Gastroesophageal sphincter (tissue), 3 donors: ENCODE measurements around the gene RAMACL.

Experiments used
- CTCF ChIP-seq, 4 experiments: fragments of 200-600 bp in 2 of 4; fragments of 450-650 bp in 2 of 4; sonication (generic) in 1 of 4; IDR thresholded peaks; one replicate each; pipeline ENCODE4 v1.5.1; 2017 to 2019; ENCODE audit warnings: antibody characterized with exemption in 4 of 4, mild to moderate bottlenecking in 2 of 4, moderate library complexity in 2 of 4
- EP300 ChIP-seq: sonication (generic); formaldehyde crosslinking; IDR thresholded peaks from one replicate; pipeline ENCODE4 v1.6.1; 2017; ENCODE audit warnings: antibody characterized with exemption, mild to moderate bottlenecking
- POLR2A ChIP-seq, 2 donors: fragments of 450-650 bp; IDR thresholded peaks; one replicate each; pipeline ENCODE4 v1.6.1; 2017; ENCODE audit warnings: antibody characterized with exemption in 2 of 2, mild to moderate bottlenecking in 2 of 2, moderate library complexity in 1 of 2
- POLR2AphosphoS5 ChIP-seq: sonication (generic); formaldehyde crosslinking; IDR thresholded peaks from one replicate; pipeline ENCODE4 v1.6.1; 2017; ENCODE audit warnings: antibody characterized with exemption

DNA sequence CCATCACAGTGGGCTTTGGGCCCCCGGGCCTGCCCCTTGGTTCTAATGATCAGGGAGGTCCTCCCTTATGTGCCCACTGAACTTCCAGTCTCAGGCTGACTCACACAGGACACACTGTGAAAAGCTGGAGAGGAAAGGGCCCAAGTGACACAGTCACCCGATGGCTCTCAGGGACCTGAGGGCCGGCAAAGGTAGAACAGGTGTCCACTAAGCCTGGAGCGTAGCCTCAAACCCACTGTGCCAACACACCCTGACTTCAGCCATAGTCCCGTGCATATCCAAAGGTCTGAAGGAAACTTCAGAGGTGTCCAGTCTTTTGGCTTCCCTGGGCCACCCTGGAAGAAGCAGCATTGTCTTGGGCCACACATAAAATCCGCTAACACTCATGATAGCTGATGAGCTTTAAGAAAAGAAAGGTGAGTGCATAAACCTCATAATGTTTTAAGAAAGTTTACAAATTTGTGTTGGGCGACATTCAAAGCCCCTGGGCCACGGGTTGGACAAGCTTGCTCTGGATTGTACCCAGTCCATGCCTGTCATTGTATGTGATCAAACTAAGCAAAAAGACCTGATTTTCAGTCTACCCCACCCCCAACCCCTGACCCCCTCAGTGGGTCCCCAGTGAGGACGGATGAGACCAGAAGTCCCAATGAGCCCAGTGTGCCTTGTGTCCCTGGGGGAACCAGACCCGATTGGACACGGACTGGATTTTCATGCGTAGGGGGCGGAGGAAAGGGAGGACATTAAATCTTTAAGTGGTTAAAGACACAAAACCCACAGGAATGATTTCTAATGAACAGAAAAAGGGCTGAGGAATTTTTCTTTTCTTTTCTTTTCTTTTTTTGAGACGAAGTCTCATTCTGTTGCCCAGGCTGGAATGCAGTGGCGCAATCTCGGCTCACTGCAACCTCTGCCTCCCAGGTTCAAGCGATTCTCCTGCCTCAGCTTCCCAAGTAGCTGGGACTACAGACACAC lies 6.1 kb downstream of the RAMACL start:
- no peak for TF ChIP-seq CTCF (IDR thresholded peaks at IDR 0.05)
- no peak for TF ChIP-seq EP300
- TF ChIP-seq POLR2AphosphoS5 = no peak
- TF ChIP-seq POLR2A (IDR thresholded peaks at IDR 0.05) = no peak
